HUES64 (cell line): ENCODE data around the gene BAIAP2.

Experiments
- H3K27ac ChIP-seq: 2 replicates; pipeline ENCODE4 v1.7.0; 2013; ENCODE audit warnings: low read depth, low read length, inconsistent platforms
- H3K27me3 ChIP-seq: 2 replicates; pipeline ENCODE4 v1.6.1; 2013; ENCODE audit warnings: mild to moderate bottlenecking, low read length; ENCODE audit not compliant: insufficient read depth
- H3K36me3 ChIP-seq: 2 replicates; pipeline ENCODE4 v1.6.1; 2013; ENCODE audit warnings: mild to moderate bottlenecking, low read length; ENCODE audit not compliant: insufficient read depth
- H3K4me1 ChIP-seq: 2 replicates; pipeline ENCODE4 v1.6.1; 2013; ENCODE audit warnings: mild to moderate bottlenecking, low read length, moderate library complexity; ENCODE audit not compliant: insufficient read depth
- H3K4me3 ChIP-seq: 2 replicates; pipeline ENCODE4 v1.5.1; 2013; ENCODE audit warnings: mild to moderate bottlenecking, low read length, moderate library complexity
- H3K9ac ChIP-seq: 2 replicates; pipeline ENCODE4 v1.6.1; 2013; ENCODE audit warnings: mild to moderate bottlenecking, low read depth, low read length
- H3K9me3 ChIP-seq: 2 replicates; pipeline ENCODE4 v1.6.1; 2013; ENCODE audit warnings: low read depth, low read length; ENCODE audit not compliant: insufficient read depth
- WGBS: fragments of 150-250, 120-280 bp; methylation state at CpG from one replicate; pipeline ENCODE4 v1.1.7; 2013; ENCODE audit warnings: missing lambda C conversion rate; 5-methylcytosine and 5-hydroxymethylcytosine counted together

The BAIAP2 gene

DNA sequence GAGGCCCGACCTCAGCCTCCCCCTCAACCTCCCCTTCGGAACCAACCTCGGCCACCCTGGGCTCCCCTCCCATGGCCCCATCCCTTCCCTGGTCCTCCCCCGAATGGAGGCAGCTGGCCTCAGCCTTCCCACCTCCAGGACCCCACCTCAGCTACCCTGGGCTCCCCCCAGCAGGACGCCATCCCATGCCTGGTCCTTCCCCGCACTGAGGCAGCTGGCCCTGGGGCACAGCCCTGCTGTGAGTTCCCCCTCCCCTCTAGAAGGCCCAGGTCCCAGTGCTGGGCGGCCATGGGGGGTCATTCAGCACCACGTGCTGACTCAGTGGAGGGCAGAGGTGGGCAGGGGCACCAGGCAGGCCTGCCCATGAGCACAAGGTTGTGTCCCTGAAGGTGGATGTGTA, 101.4 kb downstream of the BAIAP2 start:
- 78% methylated on average over 8 of the region's 8 CpGs for WGBS
- no peaks in the 10 kb centered on the region for H3K36me3 ChIP-seq
- no peak overlapping the region for H3K9ac ChIP-seq
- H3K4me1 ChIP-seq, result no peaks in the 10 kb centered on the region
- H3K9me3 ChIP-seq, result no peaks in the 10 kb centered on the region
- no peak overlapping the region for H3K27ac ChIP-seq
- no peaks in the 10 kb centered on the region for H3K27me3 ChIP-seq
- no peak overlapping the region for H3K4me3 ChIP-seq

DNA sequence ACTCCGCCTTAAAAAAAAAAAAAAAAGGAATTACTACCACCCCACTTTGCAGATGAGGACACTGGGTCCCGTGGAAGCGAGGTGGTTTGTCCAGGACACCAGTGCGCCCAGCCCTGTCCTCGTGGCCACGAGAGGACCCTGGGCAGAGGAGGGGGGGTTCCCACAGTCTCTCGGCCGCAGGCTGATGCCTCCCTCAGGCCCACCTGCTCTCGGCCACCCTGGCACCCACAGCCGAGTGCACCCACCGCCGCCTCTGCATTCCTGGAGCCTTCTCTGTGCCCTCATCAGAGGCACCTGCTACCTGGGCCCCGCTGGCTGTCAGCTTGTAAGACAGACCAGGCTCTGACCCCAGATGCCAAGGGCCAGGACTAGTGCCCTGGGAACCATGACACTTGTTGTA, 102.3 kb downstream of the BAIAP2 start:
- no peak overlapping the region for H3K27ac ChIP-seq
- H3K27me3 ChIP-seq, result no peaks in the 10 kb centered on the region
- no peak overlapping the region for H3K4me3 ChIP-seq
- H3K36me3 ChIP-seq, result no peaks in the 10 kb centered on the region
- no peak overlapping the region for H3K9ac ChIP-seq
- H3K9me3 ChIP-seq, result no peaks in the 10 kb centered on the region
- 97% methylated on average over 13 of the region's 13 CpGs for WGBS
- H3K4me1 ChIP-seq, result no peaks in the 10 kb centered on the region

DNA sequence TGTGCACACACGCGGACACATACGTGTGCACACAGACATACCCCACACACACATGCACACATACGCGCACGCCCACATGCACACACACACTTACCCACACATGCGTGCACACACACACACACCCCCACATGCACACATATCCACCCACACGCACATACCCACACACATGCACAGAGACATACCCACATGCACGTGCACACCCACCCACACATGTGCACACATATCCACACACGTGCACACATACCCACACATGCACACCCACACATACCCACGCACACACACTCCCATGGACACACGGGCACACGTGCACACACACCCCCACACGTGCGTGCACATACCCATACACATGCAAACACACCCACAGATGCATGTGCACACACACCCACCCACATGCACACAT, 103.1 kb downstream of the BAIAP2 start:
- Histone ChIP-seq H3K4me3 (no peak overlapping the region), H3K36me3 (no peaks in the 10 kb centered on the region), H3K4me1 (no peaks in the 10 kb centered on the region), H3K9me3 (no peaks in the 10 kb centered on the region), H3K9ac (no peak overlapping the region), H3K27me3 (no peaks in the 10 kb centered on the region), H3K27ac (no peak overlapping the region)
- 90% methylated on average over 15 of the region's 15 CpGs for WGBS

DNA sequence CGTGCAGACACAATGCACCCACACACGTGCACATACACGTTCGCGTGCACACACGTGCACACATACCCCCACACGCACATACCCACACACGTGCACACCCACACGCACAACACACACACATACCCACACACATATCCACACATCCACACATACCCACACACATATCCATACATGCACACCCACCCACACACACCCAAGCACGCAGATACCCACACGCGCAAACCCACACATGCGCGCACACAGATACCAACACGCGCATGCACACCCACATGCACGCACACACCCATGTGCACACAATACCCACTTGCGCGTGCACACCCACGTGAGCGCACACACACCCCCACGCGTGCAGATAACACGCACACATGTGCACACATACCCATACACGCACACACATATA, 103.5 kb downstream of the BAIAP2 start:
- Histone ChIP-seq H3K9ac (no peak overlapping the region), H3K27me3 (no peaks in the 10 kb centered on the region), H3K27ac (no peak overlapping the region), H3K36me3 (no peaks in the 10 kb centered on the region), H3K4me1 (no peaks in the 10 kb centered on the region), H3K9me3 (no peaks in the 10 kb centered on the region), H3K4me3 (no peak overlapping the region)
- WGBS, result 93% methylated on average over 25 of the region's 25 CpGs

DNA sequence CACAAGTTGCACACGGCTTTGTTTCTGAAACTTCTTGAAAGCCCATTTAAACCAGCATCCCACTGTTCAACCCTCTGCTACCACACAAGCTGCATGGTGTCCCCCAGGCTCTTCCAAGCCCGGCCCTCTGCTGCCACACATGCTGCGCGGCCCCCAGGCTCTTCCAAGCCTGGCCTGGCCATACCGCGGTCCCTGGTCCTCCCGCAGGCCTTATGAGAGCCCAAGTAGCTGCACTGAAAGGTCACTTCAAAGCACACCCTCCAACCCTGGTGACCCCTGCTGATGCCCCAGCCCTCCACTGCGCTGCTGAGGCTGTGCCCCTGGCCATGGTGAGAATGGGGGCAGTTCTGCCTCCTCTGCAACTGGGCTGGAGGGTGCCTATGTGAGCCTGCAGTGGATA, 104.5 kb downstream of the BAIAP2 start:
- no peaks in the 10 kb centered on the region for H3K36me3 ChIP-seq
- H3K27ac ChIP-seq, result no peak overlapping the region
- WGBS, result 84% methylated on average over 8 of the region's 8 CpGs
- no peaks in the 10 kb centered on the region for H3K9me3 ChIP-seq
- H3K4me1 ChIP-seq, result no peaks in the 10 kb centered on the region
- no peak overlapping the region for H3K4me3 ChIP-seq
- no peak overlapping the region for H3K9ac ChIP-seq
- no peaks in the 10 kb centered on the region for H3K27me3 ChIP-seq

DNA sequence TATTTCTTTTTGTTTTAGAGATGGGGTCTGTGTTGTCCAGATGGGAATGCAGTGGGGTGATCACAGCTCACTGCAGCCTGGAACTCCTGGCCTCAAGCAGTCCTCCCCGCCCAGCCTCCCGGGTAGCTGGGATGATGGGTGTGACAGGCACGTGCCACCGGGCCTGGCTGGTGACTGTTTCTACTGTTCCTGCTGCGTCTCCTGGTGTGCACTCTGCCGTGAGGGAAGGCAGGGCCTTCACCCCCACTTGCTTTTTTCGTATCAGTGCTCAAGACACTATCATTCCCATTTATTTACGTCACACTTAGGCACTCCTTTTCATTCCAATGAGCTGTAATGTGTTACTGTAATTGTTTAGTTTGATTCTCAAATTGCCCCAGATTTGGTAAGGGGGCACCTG, 105.1 kb downstream of the BAIAP2 start:
- H3K4me1 ChIP-seq, result no peaks in the 10 kb centered on the region
- H3K27ac ChIP-seq, result no peak overlapping the region
- no peaks in the 10 kb centered on the region for H3K9me3 ChIP-seq
- 87% methylated on average over 8 of the region's 8 CpGs for WGBS
- H3K4me3 ChIP-seq, result no peak overlapping the region
- H3K27me3 ChIP-seq, result no peaks in the 10 kb centered on the region
- H3K9ac ChIP-seq, result no peak overlapping the region
- no peaks in the 10 kb centered on the region for H3K36me3 ChIP-seq

DNA sequence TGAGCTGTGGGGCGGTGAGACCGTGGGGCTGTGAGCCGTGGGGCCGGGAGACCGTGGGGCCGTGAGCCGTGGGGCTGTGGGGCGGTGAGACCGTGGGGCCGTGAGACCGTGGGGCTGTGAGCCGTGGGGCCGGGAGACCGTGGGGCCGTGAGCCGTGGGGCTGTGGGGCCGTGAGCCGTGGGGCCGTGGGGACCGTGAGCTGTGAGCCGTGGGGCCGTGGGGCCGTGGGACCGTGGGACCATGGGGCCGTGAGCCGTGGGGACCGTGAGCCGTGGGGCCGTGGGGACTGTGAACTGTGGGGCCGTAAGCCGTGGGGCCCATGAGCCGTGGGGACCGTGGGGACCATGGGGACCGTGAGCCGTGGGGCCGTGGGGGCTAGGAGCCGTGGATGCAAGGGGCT, 105.7 kb downstream of the BAIAP2 start:
- WGBS, result 96% methylated on average over 37 of the region's 37 CpGs
- no peaks in the 10 kb centered on the region for H3K4me1 ChIP-seq
- no peaks in the 10 kb centered on the region for H3K9me3 ChIP-seq
- no peak overlapping the region for H3K27ac ChIP-seq
- no peak overlapping the region for H3K4me3 ChIP-seq
- H3K27me3 ChIP-seq, result no peaks in the 10 kb centered on the region
- H3K9ac ChIP-seq, result no peak overlapping the region
- H3K36me3 ChIP-seq, result no peaks in the 10 kb centered on the region

DNA sequence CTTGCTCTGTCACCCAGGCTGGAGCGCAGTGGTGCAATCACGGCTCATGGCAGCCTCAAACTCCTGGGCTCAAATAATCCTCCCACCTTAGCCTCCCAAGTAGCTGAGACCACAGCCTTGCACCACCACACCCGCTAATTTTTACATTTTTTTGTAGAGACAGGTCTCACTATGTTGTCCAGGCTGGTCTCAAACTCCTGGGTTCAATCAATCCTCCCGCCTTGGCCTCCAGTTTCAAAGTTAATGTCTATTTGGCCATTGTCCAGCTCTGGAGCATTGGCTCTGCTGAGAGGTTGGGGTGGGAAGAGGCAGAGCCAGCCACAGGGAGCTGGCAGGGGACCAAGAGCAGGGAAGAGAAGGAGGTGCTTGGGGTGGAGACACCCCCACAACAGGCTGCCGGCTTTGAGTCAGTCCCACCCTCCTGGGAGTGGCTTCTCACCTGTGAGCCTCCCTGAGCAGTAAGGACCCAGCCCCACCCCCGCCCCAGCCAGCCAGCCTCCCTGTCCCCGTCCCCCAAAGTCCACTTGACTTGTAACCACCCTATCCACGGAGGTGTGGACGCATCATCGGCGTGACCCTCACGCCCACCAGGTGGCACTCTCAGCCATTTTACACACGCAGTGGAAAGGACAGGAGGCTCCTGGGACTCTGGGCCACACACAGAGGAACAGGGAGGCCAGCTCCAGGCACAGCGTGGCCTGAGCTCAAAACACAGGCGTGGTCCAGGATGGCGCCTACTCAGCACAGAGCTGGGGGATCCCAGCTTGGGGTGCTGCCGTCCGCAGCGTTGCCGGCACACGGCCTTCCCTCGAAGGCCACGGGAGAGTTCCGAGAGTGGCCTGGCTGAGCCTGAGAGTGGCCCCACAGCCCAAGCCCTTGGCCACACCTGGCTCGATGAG, 107.6 kb downstream of the BAIAP2 start:
- 70% methylated on average over 25 of the region's 25 CpGs for WGBS
- no peak overlapping the region for H3K27ac ChIP-seq
- no peak overlapping the region for H3K9ac ChIP-seq
- no peaks in the 10 kb centered on the region for H3K36me3 ChIP-seq
- H3K4me3 ChIP-seq, result no peak overlapping the region
- H3K9me3 ChIP-seq, result no peaks in the 10 kb centered on the region
- no peaks in the 10 kb centered on the region for H3K4me1 ChIP-seq
- H3K27me3 ChIP-seq, result no peaks in the 10 kb centered on the region

DNA sequence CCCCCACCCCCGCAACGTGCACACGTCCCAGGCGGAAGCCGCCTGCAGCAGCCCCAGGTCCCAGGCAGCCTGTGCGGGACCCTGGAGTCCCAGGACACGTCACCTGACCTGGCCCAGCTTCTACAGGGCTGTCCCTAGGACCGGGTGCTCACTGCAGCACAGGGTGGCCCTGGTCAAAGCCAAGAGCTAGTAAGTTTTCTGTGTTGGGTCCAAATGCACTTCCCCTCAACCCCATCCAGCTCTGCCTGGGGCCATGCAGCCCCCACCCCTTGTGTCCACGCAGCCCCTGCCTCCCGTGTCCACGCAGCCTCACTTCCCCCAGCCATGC, 108.2 kb downstream of the BAIAP2 start:
- H3K36me3 ChIP-seq, result no peaks in the 10 kb centered on the region
- no peaks in the 10 kb centered on the region for H3K4me1 ChIP-seq
- 71% methylated on average over 11 of the region's 11 CpGs for WGBS
- H3K27me3 ChIP-seq, result no peaks in the 10 kb centered on the region
- no peaks in the 10 kb centered on the region for H3K9me3 ChIP-seq
- no peak overlapping the region for H3K9ac ChIP-seq
- no peak overlapping the region for H3K27ac ChIP-seq
- no peak overlapping the region for H3K4me3 ChIP-seq

DNA sequence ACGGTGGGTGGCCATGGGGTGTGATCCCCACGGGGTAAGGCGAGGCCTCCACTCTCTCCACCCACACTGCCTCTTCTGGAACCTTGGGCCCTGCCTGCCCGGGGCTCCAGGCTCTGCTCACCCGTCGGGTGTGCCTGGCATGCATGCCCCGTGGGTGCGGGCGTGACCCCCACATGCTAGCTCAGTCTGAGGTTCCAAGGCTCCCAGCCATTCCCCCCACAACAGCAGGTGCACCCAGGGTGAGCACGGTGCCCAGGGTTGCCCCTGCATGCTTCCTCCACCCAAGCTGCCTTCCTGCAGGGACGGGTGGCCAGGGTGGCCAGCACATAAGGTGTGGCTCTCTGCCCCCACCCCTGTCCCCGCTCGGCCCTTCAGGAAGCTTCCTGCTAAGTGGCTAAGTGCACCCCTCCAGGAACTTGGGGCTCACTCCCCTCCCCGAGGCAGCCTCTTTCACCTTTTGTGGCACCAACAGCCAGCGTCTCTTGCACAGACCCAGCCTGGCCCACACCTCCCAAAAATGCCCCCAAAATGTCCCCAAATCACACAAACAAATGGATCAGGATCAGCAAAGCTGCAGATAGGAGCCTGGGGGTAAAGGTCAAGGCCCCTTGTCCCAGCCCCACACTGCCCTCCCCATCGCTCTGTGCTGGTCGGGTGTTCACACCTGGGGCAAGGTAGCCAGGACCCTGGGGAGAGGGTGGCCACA, 108.9 kb downstream of the BAIAP2 start:
- no peaks in the 10 kb centered on the region for H3K27me3 ChIP-seq
- 92% methylated on average over 17 of the region's 17 CpGs for WGBS
- H3K4me1 ChIP-seq, result no peaks in the 10 kb centered on the region
- no peaks in the 10 kb centered on the region for H3K9me3 ChIP-seq
- H3K36me3 ChIP-seq, result no peaks in the 10 kb centered on the region
- no peak overlapping the region for H3K9ac ChIP-seq
- no peak overlapping the region for H3K4me3 ChIP-seq
- H3K27ac ChIP-seq, result no peak overlapping the region

DNA sequence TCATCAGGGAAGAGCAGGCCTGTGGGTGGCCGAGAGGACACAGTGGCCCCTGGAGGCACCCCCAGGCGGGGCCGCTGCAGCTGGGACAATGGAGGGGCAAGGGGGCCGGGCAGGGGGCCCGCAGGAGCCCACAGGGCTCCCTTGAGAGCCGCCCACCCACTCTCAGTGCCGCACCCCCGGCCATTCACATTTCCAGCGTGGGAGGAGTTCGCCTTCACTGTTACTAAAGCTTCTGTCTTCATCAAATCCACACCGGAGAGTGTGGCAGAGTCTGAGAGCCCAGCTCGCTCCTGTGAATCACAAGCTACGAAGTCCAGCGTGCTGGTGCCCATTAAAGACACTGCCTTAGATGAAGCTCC, 109.5 kb downstream of the BAIAP2 start:
- H3K36me3 ChIP-seq, result no peaks in the 10 kb centered on the region
- H3K9me3 ChIP-seq, result no peaks in the 10 kb centered on the region
- no peak overlapping the region for H3K4me3 ChIP-seq
- H3K4me1 ChIP-seq, result no peaks in the 10 kb centered on the region
- 83% methylated on average over 14 of the region's 14 CpGs for WGBS
- no peaks in the 10 kb centered on the region for H3K27me3 ChIP-seq
- H3K27ac ChIP-seq, result no peak overlapping the region
- no peak overlapping the region for H3K9ac ChIP-seq
